K562 (cell line): ENCODE data around the gene R3HDM2. TPM values are rescaled to one million over a fixed set of nuclear protein-coding genes. Genes with fewer than 3 reads are reported as not detected.
"Not testable (repeated sequence)": the region's sequence is repeated elsewhere in the genome, so short reads cannot be mapped to it uniquely, and the experiment has no call there.

ENCODE experiments used
- ATAC-seq: fragments of 200-7000 bp; cut with Tn5 transposase; 3 replicates; pipeline ENCODE4 v1.9.1; 2020; ENCODE audit warnings: moderate library complexity
- BruUV-seq: library from RNA; stranded (reverse); fragments of 400-500 nt; replicated peaks from 2 replicates; lab custom pipeline; 2021; lab: Mats Ljungman, UMichigan
- CTCF ChIA-PET: fragments of 300-600 bp; formaldehyde crosslinking; extraction: SDS; loops from one replicate; lab custom pipeline; 2021; ENCODE audit warnings: low intra/inter-chr PET ratio; lab: Yijun Ruan, JAX
- POLR2A ChIA-PET: fragments of 300-600, 350-650 bp; sonication (Branson Sonifier 250); formaldehyde crosslinking; extraction: SDS; loops from one replicate; lab custom pipeline; 2021; ENCODE audit warnings: antibody characterized with exemption, inconsistent platforms; lab: Yijun Ruan, JAX
- DNase-seq, 4 experiments: peaks; one replicate each; pipeline versions ENCODE4 v3.0.0 to v3.0.0-alpha.2; 2011 to 2018; ENCODE audit warnings: low spot score in 3 of 4, mixed read lengths in 3 of 4; ENCODE audit errors: extremely low read depth in 1 of 4
- FAIRE-seq: peaks from 2 replicates; lab custom pipeline; 2011; peaks lifted over from hg19 to GRCh38; lab: Jason Lieb, UNC
- H2AFZ ChIP-seq: 2 replicates; pipeline ENCODE4 v1.6.0; 2011; ENCODE audit warnings: low read depth, low read length, control low read depth, inconsistent platforms
- H3K27ac ChIP-seq: fragments of 200-600 bp; 3 replicates; pipeline ENCODE4 v1.8.0; 2011; ENCODE audit warnings: low read depth, mild to moderate bottlenecking, control low read depth, inconsistent platforms, low read length, moderate library complexity, mixed read lengths; ENCODE audit errors: extremely low read depth
- H3K27me3 ChIP-seq, 2 experiments: fragments of 300-600 bp in 1 of 2; 2 replicates in 1 of 2; 3 replicates in 1 of 2; pipeline versions ENCODE4 v1.6.0 to v1.8.0; 2011; ENCODE audit warnings: inconsistent platforms in 2 of 2, low read length in 2 of 2, mild to moderate bottlenecking in 1 of 2, mixed read lengths in 1 of 2, moderate library complexity in 1 of 2; ENCODE audit not compliant: control insufficient read depth in 2 of 2, insufficient read depth in 2 of 2
- H3K36me3 ChIP-seq: fragments of 300-600 bp; 3 replicates; pipeline ENCODE4 v1.8.0; 2011; ENCODE audit warnings: mild to moderate bottlenecking, low read length, inconsistent platforms; ENCODE audit not compliant: control insufficient read depth, insufficient read depth
- H3K4me1 ChIP-seq, 2 experiments: fragments of 200-600 bp in 1 of 2; replicated peaks in 1 of 2; 2 replicates in 1 of 2; 3 replicates in 1 of 2; pipeline versions ENCODE4 v1.5.1 to v1.8.0; 2011; ENCODE audit warnings: inconsistent platforms in 2 of 2, low read length in 2 of 2, mild to moderate bottlenecking in 1 of 2, mixed read lengths in 1 of 2, moderate library complexity in 1 of 2; ENCODE audit not compliant: control insufficient read depth in 2 of 2, insufficient read depth in 2 of 2
- H3K4me2 ChIP-seq: 2 replicates; pipeline ENCODE4 v1.6.1; 2011; ENCODE audit warnings: low read length, control low read depth, inconsistent platforms, mixed read lengths; ENCODE audit not compliant: insufficient read depth
- H3K4me3 ChIP-seq: fragments of 200-600 bp; sonication (generic), shearing (Covaris generic); 2 replicates; pipeline ENCODE4 v1.5.1; 2016; ENCODE audit warnings: control low read depth, inconsistent platforms
- H3K79me2 ChIP-seq: fragments of 200-600 bp; 3 replicates; pipeline ENCODE4 v1.8.0; 2011; ENCODE audit warnings: low read length, inconsistent platforms; ENCODE audit not compliant: control insufficient read depth, insufficient read depth
- H3K9ac ChIP-seq, 2 experiments: 2 replicates each; pipeline versions ENCODE4 v1.6.0 to v1.6.1; 2011; ENCODE audit warnings: low read depth in 2 of 2, low read length in 2 of 2, control low read depth in 1 of 2, inconsistent platforms in 1 of 2, mild to moderate bottlenecking in 1 of 2, mixed read lengths in 1 of 2; ENCODE audit not compliant: insufficient read depth in 1 of 2
- H3K9me1 ChIP-seq: one replicate; pipeline ENCODE4 v1.6.0; 2011; ENCODE audit warnings: inconsistent platforms, mild to moderate bottlenecking, low read length, moderate library complexity; ENCODE audit not compliant: control insufficient read depth, insufficient read depth
- H3K9me3 ChIP-seq: replicated peaks from 2 replicates; pipeline ENCODE4 v1.5.1; 2011; ENCODE audit warnings: low read depth, low read length, inconsistent platforms; ENCODE audit not compliant: control insufficient read depth, insufficient read depth
- H4K20me1 ChIP-seq: replicated peaks from 2 replicates; pipeline ENCODE4 v1.6.1; 2011; ENCODE audit warnings: low read length, inconsistent platforms, mixed read lengths; ENCODE audit not compliant: control insufficient read depth, insufficient read depth
- NFE2 ChIP-seq: IDR thresholded peaks from 2 replicates; pipeline ENCODE4 v1.6.1; 2014; ENCODE audit warnings: antibody characterized with exemption, low read depth
- PTRF ChIP-seq: fragments of 450-650 bp; IDR thresholded peaks from 2 replicates; pipeline ENCODE4 v1.6.1; 2016; ENCODE audit warnings: mild to moderate bottlenecking, missing genetic modification characterization, missing compliant biosample characterization
- ZFPM2 ChIP-seq: fragments of 250-450 bp; sonication (Bioruptor Pico); IDR thresholded peaks from 2 replicates; pipeline ENCODE4 v1.5.1; 2022; ENCODE audit warnings: mild to moderate bottlenecking
- WGBS: fragments of 100-300 bp; shearing (Covaris generic); methylation state at CpG from one replicate; pipeline ENCODE4 v1.1.6; 2016; ENCODE audit warnings: low coverage, mixed read lengths; ENCODE audit not compliant: insufficient coverage; ENCODE audit errors: missing lambda C conversion rate; 5-methylcytosine and 5-hydroxymethylcytosine counted together
- in situ Hi-C: fragments of 300-500 bp; cut with MboI; formaldehyde crosslinking; loops from 4 replicates; pipeline ENCODE4 v1.15.0; 2018; ENCODE audit warnings: inconsistent platforms, mixed read lengths
- intact Hi-C: fragments of 100-400 bp; cut with micrococcal nuclease; formaldehyde crosslinking; loops from 2 replicates; pipeline ENCODE4 v1.14.2; 2022
- polyA plus RNA-seq, 8 experiments: library from polyadenylated mRNA; depleted of rRNA in 4 of 8; stranded (reverse) in 5 of 8; unstranded in 3 of 8; fragments of >200 nt; fragmentation: Nextera tagmentation in 2 of 8; fragmentation: Illumina TruSeq in 1 of 8; extraction: Ambion mirVana in 2 of 8; extraction: Trizol in 1 of 8; gene quantifications; 2 replicates each; pipeline versions ENCODE4 v1.2.1 to v1.2.3, GENCODE V29; 2011 to 2014; ENCODE audit warnings: inconsistent platforms in 1 of 8, missing spikeins in 1 of 8
- total RNA-seq, 7 experiments: library from RNA; depleted of rRNA in 6 of 7; stranded (reverse); fragments of >200 nt in 6 of 7; fragmentation: Illumina TruSeq in 2 of 7; extraction: Trizol in 2 of 7; gene quantifications; 2 replicates each; pipeline versions ENCODE4 v1.2.1 to v1.2.3, GENCODE V29; 2011 to 2021; ENCODE audit warnings: low replicate concordance in 1 of 7
- TF ChIP-seq, protein P1 (sequence below), 2 experiments: fragments of 150-350 bp in 1 of 2; IDR thresholded peaks; 2 replicates each; pipeline ENCODE4 v1.6.1; 2012 to 2016; ENCODE audit warnings: low read depth in 2 of 2, low read length in 2 of 2, mild to moderate bottlenecking in 1 of 2, moderate library complexity in 1 of 2

R3HDM2 gene
- total and polyA plus RNA-seq, 9 of the 15 experiments (the other 6 are each of a cell fraction or from before 2014, with no cell fraction given) = 3.3 to 18.8 (median 9.0) TPM

DNA sequence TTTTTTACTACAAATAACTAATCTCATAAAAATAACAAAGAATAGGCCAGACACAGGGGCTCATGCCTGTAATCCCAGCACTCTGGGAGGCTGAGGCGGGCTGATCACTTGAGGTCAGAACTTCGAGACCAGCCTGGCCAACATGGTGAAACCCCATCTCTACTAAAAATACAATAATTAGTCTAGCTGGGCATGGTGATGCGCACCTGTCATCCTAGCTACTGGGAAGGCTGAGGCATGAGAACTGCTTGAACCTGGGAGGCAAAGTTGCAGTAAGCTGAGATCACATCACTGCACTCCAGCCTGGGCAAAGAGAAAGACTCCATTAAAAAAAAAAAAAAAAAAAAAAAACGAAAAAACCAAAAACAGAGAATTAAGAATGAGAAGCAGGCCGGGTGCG is 16.7 kb downstream of the R3HDM2 start:
- FAIRE-seq, H4K20me1 ChIP-seq, H3K4me2 ChIP-seq, BruUV-seq, H3K36me3 ChIP-seq, CTCF ChIA-PET, H2AFZ ChIP-seq, intact Hi-C loops, ATAC-seq, DNase-seq, H3K27ac ChIP-seq, in situ Hi-C loops, H3K9me3 ChIP-seq, H3K9ac ChIP-seq, H3K9me1 ChIP-seq, H3K4me3 ChIP-seq, H3K27me3 ChIP-seq: not testable (repeated sequence)
- POLR2A ChIA-PET = interaction anchor here (1.3 to 1.5 kb wide), 2 partner anchors 16 to 41 kb away, joined by 3 read pairs; partner anchors contain the start of gene INHBE
- H3K4me1 ChIP-seq = peaks cover 10 to 13% of the 10 kb centered on the region in 2 experiments
- 98% methylated on average over 3 of the region's 6 CpGs for WGBS
- H3K79me2 ChIP-seq = peaks cover 14% of the 10 kb centered on the region; the same call in 2 of the 3 replicates

DNA sequence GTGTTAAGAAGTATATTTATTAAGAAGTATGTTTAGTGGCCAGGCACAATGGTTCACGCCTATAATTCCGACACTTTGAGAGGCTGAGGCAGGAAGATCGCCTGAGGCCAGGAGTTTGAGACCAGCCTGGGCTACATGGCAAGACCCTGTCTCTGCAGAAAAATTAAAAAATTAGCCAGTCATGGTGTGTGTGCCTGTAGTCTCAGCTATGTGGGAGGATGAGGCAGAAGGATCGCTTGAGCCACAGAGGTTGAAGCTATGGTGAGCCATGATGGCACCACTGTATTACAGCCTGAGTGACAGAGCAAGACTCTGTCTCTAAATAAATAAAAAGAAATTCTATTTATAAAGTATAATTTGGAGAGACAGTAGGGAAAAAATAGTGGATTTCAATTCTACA is 20.3 kb downstream of the R3HDM2 start:
- DNase-seq = no peak
- no peak overlapping the region for H2AFZ ChIP-seq
- BruUV-seq = no TSS peak
- H3K9ac ChIP-seq = no peak overlapping the region
- no peak overlapping the region for H3K4me3 ChIP-seq
- H3K27me3 ChIP-seq = no peaks in the 10 kb centered on the region
- no peak for FAIRE-seq
- POLR2A ChIA-PET = interaction anchor here (0.8 to 3.3 kb wide), 11 partner anchors 9 to 45 kb away, joined by 3 to 15 read pairs (median 4); partner anchors contain the start of genes INHBC and INHBE
- H3K9me3 ChIP-seq = no peaks in the 10 kb centered on the region
- in situ Hi-C loops (no loop called here), intact Hi-C loops (no loop called here)
- no peak overlapping the region for H3K27ac ChIP-seq
- H3K4me1 ChIP-seq = no peaks in the 10 kb centered on the region; a peak in 1 of 5 replicates
- WGBS = 76% methylated on average over 4 of the region's 4 CpGs
- CTCF ChIA-PET = no interaction called here
- no peak overlapping the region for H3K4me2 ChIP-seq
- H3K79me2 ChIP-seq = peaks cover 9% of the 10 kb centered on the region; the same call in 1 of the 3 replicates
- TF ChIP-seq, protein P1, sequence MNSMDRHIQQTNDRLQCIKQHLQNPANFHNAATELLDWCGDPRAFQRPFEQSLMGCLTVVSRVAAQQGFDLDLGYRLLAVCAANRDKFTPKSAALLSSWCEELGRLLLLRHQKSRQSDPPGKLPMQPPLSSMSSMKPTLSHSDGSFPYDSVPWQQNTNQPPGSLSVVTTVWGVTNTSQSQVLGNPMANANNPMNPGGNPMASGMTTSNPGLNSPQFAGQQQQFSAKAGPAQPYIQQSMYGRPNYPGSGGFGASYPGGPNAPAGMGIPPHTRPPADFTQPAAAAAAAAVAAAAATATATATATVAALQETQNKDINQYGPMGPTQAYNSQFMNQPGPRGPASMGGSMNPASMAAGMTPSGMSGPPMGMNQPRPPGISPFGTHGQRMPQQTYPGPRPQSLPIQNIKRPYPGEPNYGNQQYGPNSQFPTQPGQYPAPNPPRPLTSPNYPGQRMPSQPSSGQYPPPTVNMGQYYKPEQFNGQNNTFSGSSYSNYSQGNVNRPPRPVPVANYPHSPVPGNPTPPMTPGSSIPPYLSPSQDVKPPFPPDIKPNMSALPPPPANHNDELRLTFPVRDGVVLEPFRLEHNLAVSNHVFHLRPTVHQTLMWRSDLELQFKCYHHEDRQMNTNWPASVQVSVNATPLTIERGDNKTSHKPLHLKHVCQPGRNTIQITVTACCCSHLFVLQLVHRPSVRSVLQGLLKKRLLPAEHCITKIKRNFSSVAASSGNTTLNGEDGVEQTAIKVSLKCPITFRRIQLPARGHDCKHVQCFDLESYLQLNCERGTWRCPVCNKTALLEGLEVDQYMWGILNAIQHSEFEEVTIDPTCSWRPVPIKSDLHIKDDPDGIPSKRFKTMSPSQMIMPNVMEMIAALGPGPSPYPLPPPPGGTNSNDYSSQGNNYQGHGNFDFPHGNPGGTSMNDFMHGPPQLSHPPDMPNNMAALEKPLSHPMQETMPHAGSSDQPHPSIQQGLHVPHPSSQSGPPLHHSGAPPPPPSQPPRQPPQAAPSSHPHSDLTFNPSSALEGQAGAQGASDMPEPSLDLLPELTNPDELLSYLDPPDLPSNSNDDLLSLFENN (IDR thresholded peaks at IDR 0.05; ENCODE audit: low read depth in 2 of 2, low read length in 2 of 2) = no peak
- TF ChIP-seq NFE2 = 0 out of 2 replicates have a peak, but pooled peaks have one; percentile 5
- no peak for TF ChIP-seq PTRF (tag)
- TF ChIP-seq ZFPM2 (CRISPR knock-in tag) = no peak
- peak; percentile 65 for ATAC-seq
- no peaks in the 10 kb centered on the region for H3K9me1 ChIP-seq
- no peaks in the 10 kb centered on the region for H4K20me1 ChIP-seq
- no peaks in the 10 kb centered on the region; the same call in 2 of the 3 replicates for H3K36me3 ChIP-seq
